NT2/D1 (cell line): ENCODE results near the gene GAS7.
A peak's percentile ranks its signal among the peaks of the same experiment; 100 is the strongest.

Experiments
- DNase-seq: peaks from one replicate; pipeline ENCODE4 v3.0.0-alpha.2; 2011; ENCODE audit warnings: low read depth, low spot score
- H3K27me3 ChIP-seq: 2 replicates; pipeline ENCODE4 v1.6.0; 2011; ENCODE audit warnings: mild to moderate bottlenecking; ENCODE audit not compliant: insufficient read length, insufficient read depth
- H3K36me3 ChIP-seq: 2 replicates; pipeline ENCODE4 v1.6.1; 2011; ENCODE audit warnings: mild to moderate bottlenecking, low read length, mixed read lengths; ENCODE audit not compliant: insufficient read depth, insufficient read length
- H3K4me1 ChIP-seq: 2 replicates; pipeline ENCODE4 v1.5.1; 2011; ENCODE audit not compliant: insufficient read depth, insufficient read length
- H3K4me3 ChIP-seq: 2 replicates; pipeline ENCODE4 v1.5.1; 2011; ENCODE audit warnings: low read depth; ENCODE audit not compliant: insufficient read length
- H3K9ac ChIP-seq: 2 replicates; pipeline ENCODE4 v1.6.0; 2011; ENCODE audit warnings: low read depth; ENCODE audit not compliant: insufficient read length
- H3K9me3 ChIP-seq: 2 replicates; pipeline ENCODE4 v1.5.1; 2011; ENCODE audit warnings: mild to moderate bottlenecking, low read length; ENCODE audit not compliant: insufficient read depth
- SUZ12 ChIP-seq: IDR thresholded peaks from 2 replicates; pipeline ENCODE4 v1.6.1; 2011; ENCODE audit not compliant: insufficient read length, insufficient read depth; ENCODE audit errors: extremely low read depth
- YY1 ChIP-seq: IDR thresholded peaks from 2 replicates; pipeline ENCODE4 v1.6.1; 2011; ENCODE audit not compliant: insufficient read length, insufficient read depth
- ZNF274 ChIP-seq: IDR thresholded peaks from 2 replicates; pipeline ENCODE4 v1.6.1; 2011; ENCODE audit warnings: mild to moderate bottlenecking, low read depth, low read length

GAS7 gene

GRCh38 chr17:10120109-10120485, 78.3 kb downstream of the GAS7 start:
- Histone ChIP-seq H3K27me3 (no peaks in the 10 kb centered on the region), H3K9ac (no peak overlapping the region), H3K9me3 (no peaks in the 10 kb centered on the region; the same call in 1 of the 2 replicates), H3K4me3 (no peak overlapping the region), H3K4me1 (peaks cover 9% of the 10 kb centered on the region), H3K36me3 (no peaks in the 10 kb centered on the region)
- TF ChIP-seq SUZ12 (no peak), ZNF274 (no peak), YY1 (no peak)
- no peak for DNase-seq

- H3K36me3 ChIP-seq = no peaks in the 10 kb centered on the region
- no peak overlapping the region for H3K4me3 ChIP-seq
- TF ChIP-seq YY1 = no peak
- no peak for TF ChIP-seq SUZ12
- TF ChIP-seq ZNF274 = no peak
- H3K4me1 ChIP-seq = peaks cover 9% of the 10 kb centered on the region
- H3K9me3 ChIP-seq = no peaks in the 10 kb centered on the region; the same call in 1 of the 2 replicates
- no peaks in the 10 kb centered on the region for H3K27me3 ChIP-seq
- no peak for DNase-seq
- H3K9ac ChIP-seq = no peak overlapping the region
Measured at GRCh38 chr17:10119203-10120108, 79.0 kb downstream of the GAS7 start.

- Histone ChIP-seq H3K9ac (no peak overlapping the region), H3K4me3 (no peak overlapping the region), H3K36me3 (no peaks in the 10 kb centered on the region), H3K9me3 (no peaks in the 10 kb centered on the region; the same call in 1 of the 2 replicates), H3K27me3 (no peaks in the 10 kb centered on the region), H3K4me1 (peaks cover 9% of the 10 kb centered on the region)
- TF ChIP-seq SUZ12 (no peak), ZNF274 (no peak), YY1 (no peak)
- no peak for DNase-seq
Measured at GRCh38 chr17:10118788-10119130, 79.6 kb downstream of the GAS7 start.

GRCh38 chr17:10117581-10118001, 80.8 kb downstream of the GAS7 start:
- TF ChIP-seq SUZ12 (no peak), ZNF274 (no peak), YY1 (no peak)
- no peaks in the 10 kb centered on the region for H3K36me3 ChIP-seq
- no peak overlapping the region for H3K4me3 ChIP-seq
- DNase-seq = no peak
- H3K9me3 ChIP-seq = no peaks in the 10 kb centered on the region; the same call in 1 of the 2 replicates
- H3K27me3 ChIP-seq = no peaks in the 10 kb centered on the region
- peaks cover 9% of the 10 kb centered on the region for H3K4me1 ChIP-seq
- no peak overlapping the region for H3K9ac ChIP-seq

GRCh38 chr17:10116753-10117420, 81.5 kb downstream of the GAS7 start:
- no peak for TF ChIP-seq SUZ12
- TF ChIP-seq ZNF274 = no peak
- no peak for TF ChIP-seq YY1
- H3K4me3 ChIP-seq = no peak overlapping the region
- no peaks in the 10 kb centered on the region for H3K27me3 ChIP-seq
- H3K9ac ChIP-seq = no peak overlapping the region
- H3K36me3 ChIP-seq = no peaks in the 10 kb centered on the region
- no peaks in the 10 kb centered on the region; the same call in 1 of the 2 replicates for H3K9me3 ChIP-seq
- H3K4me1 ChIP-seq = peaks cover 7% of the 10 kb centered on the region
- no peak for DNase-seq

GRCh38 chr17:10116267-10116666, 82.1 kb downstream of the GAS7 start:
- no peak for DNase-seq
- no peak overlapping the region for H3K9ac ChIP-seq
- no peak overlapping the region for H3K4me3 ChIP-seq
- H3K4me1 ChIP-seq = peaks cover 7% of the 10 kb centered on the region
- H3K36me3 ChIP-seq = no peaks in the 10 kb centered on the region
- H3K27me3 ChIP-seq = no peaks in the 10 kb centered on the region
- TF ChIP-seq ZNF274 (no peak), YY1 (no peak), SUZ12 (no peak)
- no peaks in the 10 kb centered on the region; the same call in 1 of the 2 replicates for H3K9me3 ChIP-seq

- no peak for TF ChIP-seq ZNF274
- no peak for TF ChIP-seq YY1
- no peak for TF ChIP-seq SUZ12
- no peaks in the 10 kb centered on the region for H3K27me3 ChIP-seq
- no peak overlapping the region for H3K4me3 ChIP-seq
- H3K9ac ChIP-seq = peak overlapping the region; percentile 61
- no peaks in the 10 kb centered on the region for H3K36me3 ChIP-seq
- H3K9me3 ChIP-seq = no peaks in the 10 kb centered on the region; the same call in 1 of the 2 replicates
- peaks cover 7% of the 10 kb centered on the region for H3K4me1 ChIP-seq
- no peak for DNase-seq
Measured at GRCh38 chr17:10115536-10115932, 82.9 kb downstream of the GAS7 start.
